ENCODE results near the gene TMEM63C.

The TMEM63C gene, protein sequence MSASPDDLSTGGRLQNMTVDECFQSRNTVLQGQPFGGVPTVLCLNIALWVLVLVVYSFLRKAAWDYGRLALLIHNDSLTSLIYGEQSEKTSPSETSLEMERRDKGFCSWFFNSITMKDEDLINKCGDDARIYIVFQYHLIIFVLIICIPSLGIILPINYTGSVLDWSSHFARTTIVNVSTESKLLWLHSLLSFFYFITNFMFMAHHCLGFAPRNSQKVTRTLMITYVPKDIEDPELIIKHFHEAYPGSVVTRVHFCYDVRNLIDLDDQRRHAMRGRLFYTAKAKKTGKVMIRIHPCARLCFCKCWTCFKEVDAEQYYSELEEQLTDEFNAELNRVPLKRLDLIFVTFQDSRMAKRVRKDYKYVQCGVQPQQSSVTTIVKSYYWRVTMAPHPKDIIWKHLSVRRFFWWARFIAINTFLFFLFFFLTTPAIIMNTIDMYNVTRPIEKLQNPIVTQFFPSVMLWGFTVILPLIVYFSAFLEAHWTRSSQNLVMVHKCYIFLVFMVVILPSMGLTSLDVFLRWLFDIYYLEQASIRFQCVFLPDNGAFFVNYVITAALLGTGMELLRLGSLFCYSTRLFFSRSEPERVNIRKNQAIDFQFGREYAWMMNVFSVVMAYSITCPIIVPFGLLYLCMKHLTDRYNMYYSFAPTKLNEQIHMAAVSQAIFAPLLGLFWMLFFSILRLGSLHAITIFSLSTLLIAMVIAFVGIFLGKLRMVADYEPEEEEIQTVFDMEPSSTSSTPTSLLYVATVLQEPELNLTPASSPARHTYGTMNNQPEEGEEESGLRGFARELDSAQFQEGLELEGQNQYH

GRCh38 chr14:77181603-77182437 lies at the start of gene TMEM63C:
Gene TMEM63C (plus strand): TSS chr14:77181798. CDS start chr14:77218814, 37,016 bp downstream.
- DNase-seq (ENCODE audit: low read depth): peak; percentile 6

- no peak for DNase-seq (ENCODE audit: low read depth)
These were observed 49.6 kb upstream of the TMEM63C start for GRCh38 chr14:77131871-77132486.

DNA sequence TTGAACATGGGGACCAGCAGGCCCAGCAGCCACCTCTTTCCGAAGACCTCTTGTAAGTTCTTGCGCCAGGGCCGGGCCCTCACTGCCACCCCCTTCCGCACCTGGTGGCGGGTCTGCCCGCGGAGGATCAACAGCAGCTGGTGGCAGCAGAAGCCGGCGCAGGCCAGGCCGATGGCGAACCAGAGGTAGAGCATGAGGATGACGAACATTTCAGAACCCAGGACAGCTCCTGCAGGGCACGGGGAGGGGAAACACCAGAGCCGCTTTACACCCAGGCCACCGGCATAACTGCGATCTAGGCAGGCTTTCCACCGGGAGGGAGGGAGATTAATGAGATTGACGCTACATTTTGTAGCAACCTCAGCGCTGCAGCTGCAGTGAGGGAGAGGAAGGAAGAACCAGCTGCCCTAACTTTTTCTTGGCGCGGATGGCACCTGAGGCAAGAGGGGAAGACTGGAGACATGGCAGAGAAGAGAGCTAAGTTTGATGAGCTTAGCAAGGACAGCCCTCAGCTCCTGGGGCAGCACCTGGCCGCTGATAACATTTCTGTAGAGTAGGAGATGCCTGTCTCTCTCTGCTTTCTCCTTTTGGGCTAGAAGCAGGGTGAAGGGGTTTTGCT lies 47.8 kb upstream of the TMEM63C start:
- DNase-seq (ENCODE audit: low read depth): peak; percentile 17

GRCh38 chr14:77139022-77139421 lies 42.6 kb upstream of the TMEM63C start:
- no peak for DNase-seq (ENCODE audit: low read depth)

DNA sequence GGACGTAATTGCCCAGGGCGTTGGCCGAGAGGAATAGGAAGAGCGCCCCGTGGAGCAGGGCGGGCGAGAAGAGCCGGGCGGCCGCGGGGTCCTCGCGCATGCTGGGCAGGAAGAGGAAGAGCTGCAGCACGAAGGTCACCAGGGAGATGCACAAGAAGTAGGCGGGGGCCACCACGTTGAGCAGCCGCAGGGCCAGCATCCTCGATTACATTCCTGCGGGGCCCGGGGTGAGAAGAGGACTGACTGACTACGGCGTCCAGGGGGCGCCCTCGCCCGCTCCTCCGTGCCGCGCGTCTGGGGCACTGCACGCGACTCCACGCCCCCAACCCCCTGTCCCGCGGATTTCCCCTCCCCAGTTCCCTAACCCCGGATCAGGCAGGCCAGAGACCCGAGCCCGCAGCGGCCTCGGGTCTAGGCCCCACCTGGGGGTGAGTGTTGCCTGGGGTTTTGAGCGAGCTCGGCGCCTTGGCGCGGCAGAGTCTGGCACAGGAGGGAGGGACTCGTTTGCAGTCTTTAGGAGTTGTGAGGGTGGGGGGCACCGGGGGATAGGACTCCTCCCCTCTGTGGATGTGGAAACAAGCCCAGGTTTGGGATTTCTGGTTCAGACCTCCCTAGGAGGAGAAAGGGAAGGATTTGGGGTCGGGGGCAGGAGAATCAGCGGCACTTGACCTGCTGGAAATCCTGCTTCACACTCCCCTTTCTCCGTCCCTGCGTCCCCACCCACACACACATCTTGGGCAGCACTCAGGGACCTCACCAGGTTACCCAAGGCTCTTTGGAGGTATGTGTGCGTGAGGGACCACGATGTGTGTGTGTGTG lies 41.8 kb upstream of the TMEM63C start:
- peak; percentile 8 for DNase-seq (ENCODE audit: low read depth)

DNA sequence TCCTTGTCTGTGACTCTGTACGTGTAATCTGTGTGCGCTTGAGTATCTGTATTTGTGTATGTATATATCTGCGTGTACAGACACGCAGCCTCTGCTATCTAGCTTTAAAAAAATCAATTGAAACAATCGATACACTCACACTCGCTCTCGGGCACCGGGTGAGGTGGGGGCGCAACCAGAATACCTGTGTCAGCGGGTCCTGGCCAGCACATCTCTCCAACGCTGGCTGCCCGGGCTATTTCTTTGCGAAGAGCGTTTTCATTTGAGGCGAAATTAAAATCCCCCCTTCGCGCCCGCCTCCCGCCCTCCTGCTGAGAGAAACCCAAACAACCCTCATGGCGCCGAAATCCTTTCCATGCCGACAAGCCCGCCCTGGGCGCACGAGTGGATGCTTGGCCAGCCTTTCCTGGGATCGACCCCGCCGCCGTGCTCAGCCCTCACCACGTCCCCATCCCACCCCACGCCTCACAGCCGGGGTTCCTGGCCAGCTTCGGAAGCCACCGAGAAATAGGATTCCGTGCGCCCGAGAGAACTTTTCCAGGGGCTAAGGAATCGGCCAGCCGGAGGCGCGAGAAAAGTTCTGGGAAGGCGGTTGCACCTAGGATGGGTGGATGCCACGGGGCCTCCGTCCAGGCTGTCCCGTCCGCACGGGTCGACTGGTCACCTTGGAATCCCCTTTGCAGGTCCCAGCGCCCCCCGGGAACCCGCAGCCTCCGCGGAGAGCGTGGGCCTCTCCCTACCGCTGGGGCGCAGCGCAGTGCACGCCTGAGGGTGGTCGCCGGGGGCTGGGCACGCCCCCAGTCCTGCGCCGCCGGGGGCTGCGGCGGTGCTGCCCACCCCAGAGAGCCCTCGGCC lies 41.0 kb upstream of the TMEM63C start:
- DNase-seq (ENCODE audit: low read depth): no peak

- no peak for DNase-seq (ENCODE audit: low read depth)
These were observed 40.2 kb upstream of the TMEM63C start, which contains the start of gene ZDHHC22 for GRCh38 chr14:77141214-77142004. Gene ZDHHC22 (minus strand): TSS chr14:77141791. CDS start chr14:77139738, 2,053 bp downstream.

GRCh38 chr14:77142005-77142800 lies 39.4 kb upstream of the TMEM63C start:
- DNase-seq (ENCODE audit: low read depth): no peak

DNA sequence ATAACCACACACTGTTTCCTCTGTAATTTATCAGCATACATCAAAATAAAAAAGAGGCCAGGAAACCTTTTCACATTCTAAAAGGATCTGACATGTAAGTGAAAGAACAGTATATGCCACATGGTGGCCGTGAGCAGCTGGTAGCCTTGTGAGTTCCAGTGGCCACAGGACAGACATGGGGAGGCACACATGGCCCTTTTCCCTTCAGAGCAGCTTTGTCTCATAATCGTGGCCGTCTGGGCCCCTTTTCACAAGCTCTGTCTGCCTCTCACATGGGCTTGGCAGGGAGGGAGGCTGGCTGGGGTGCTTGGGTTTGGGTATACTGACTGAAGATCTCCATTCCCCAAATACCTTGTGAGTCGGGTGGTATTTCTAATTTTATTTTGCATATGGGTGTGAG lies 38.5 kb upstream of the TMEM63C start:
- no peak for DNase-seq (ENCODE audit: low read depth)

DNA sequence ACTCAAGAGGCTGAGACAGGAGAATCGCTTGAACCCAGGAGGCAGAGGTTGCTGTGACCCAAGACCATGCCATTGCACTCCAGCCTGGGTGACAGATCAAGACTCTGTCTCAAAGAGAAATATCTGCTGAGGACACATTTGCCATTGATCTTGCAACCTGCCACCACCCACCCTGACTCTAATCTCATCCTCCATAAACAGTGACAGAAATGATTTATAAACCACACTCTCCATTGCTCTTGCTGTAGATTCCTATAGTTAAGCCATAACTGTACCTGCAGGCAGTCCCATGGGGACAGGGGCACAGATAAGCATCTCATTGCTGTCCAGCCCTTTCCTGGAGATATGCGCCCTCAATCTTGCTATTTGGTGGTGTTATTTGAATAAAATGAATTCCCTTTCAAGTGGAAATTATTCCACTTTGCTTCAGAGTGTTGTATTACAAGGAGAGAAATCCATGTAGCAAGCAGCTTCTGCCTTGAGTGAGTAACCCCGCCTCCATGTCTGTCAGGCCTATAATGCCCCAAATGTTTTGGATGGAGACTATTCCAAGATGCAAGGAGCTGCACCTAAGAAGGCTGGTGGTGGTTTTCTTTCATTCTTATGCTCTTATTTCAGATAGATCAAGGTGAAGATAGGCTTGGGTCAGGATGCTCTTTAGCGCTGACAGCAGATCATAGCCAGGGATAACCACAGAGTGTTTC lies 37.0 kb upstream of the TMEM63C start:
- DNase-seq (ENCODE audit: low read depth): no peak

- DNase-seq (ENCODE audit: low read depth): no peak
These were observed 35.4 kb upstream of the TMEM63C start for GRCh38 chr14:77145975-77146740.

DNA sequence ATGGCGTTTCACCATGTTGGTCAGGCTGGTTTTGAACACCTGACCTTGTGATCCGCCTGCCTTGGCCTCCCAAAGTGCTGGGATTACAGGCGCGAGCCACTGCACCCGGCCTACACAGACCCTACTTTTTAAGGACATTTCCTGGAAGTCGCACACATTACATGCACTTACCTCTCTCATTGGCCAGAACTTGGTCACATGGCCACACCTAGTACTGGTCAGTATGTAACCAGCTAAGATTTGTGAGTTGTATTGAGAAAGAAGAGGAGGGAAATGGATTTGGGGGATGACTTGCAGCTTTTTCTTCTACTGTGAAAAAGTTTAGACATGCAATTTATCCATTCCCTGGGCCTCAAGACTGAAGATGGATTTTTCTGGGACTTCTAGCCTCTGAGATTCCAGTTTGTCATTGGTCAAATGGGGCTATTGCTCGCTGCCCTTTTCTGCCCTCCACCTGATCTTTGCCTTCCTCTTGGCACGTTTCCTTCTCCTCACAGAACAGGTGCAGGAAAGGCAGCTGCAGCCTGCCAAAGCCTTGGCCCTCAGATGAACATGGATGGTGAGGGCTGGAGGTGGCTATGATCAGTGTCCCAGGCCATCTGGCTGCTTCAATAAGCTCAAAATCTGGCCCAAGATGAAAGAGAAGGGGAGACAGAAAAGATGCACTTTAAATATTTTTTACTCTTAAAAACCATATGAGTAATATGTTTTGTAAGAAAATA lies 32.9 kb upstream of the TMEM63C start:
- no peak for DNase-seq (ENCODE audit: low read depth)

DNA sequence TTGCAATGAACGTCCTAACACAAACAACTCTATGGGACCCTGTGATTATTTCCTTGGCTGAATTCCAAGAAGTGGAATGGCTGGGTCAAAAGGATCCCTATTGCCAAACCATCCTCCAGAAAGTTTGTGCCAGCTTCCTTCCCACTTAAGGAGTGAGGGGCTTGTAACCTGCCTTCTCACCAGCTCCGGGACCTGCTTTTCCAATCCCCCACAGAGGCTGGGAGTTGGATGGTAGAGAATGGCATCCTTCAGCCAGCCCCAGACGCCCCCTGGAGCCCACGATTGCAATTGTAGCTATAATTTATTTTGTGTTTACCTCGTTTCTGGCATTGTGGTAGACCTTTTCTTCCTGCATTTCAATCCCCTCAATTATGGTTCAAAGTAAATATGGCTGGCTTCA lies 30.4 kb upstream of the TMEM63C start:
- no peak for DNase-seq (ENCODE audit: low read depth)

DNA sequence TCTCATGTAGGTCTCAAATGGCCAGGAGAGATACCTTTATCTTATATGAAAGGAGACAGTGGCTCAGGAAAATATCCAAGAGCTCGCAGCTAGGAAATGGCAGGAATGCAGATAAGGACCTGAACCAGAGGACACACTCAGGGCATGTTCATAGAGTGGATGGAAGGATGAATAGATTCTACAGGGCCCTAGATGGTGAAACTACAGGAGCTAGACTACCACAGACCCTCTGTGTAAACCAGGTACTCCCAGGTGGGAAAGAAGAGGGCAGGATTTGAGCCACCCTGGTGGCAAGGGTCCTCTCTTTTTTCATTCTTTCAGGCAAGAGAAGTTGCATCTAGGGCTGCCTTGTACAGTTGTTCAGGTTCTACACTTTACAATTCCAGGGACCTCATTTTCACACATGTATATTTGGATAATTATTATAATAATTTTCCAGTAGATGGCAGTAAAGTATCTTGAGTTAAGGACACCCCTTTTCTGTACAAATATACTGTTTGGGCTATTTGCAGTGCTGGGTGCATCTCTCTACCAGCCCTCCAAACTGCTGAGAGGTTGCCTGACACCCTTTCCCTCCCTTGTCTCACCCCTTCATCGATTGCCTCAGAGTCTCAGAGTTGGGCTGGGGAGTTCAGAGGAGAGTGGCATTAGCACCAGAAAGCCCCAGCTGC lies 29.5 kb upstream of the TMEM63C start:
- DNase-seq (ENCODE audit: low read depth): no peak

GRCh38 chr14:77153802-77154201 lies 27.8 kb upstream of the TMEM63C start:
- no peak for DNase-seq (ENCODE audit: low read depth)

Data from stimulated activated CD8-positive, alpha-beta memory T cell treated with anti-CD3 and anti-CD28 coated beads, Interleukin-12 subunit alpha, Interleukin-12 subunit beta, amount 100 ng/mL, for 1 hour (primary cell).